HepG2 (cell line): Measurements from ENCODE around the gene AP4S1. TPM values are rescaled to one million over a fixed set of nuclear protein-coding genes. Genes with fewer than 3 reads are reported as not detected.

Experiments
- ARID3A ChIP-seq: IDR thresholded peaks from 2 replicates; pipeline ENCODE4 v1.6.1; 2012; ENCODE audit warnings: low read depth, low read length, improper control_type of control experiment
- CEBPG ChIP-seq: IDR thresholded peaks from 2 replicates; pipeline ENCODE4 v1.6.1; 2016
- FOXC1 ChIP-seq: sonication (generic); formaldehyde crosslinking; IDR thresholded peaks from 2 replicates; pipeline ENCODE4 v1.8.0; 2022; ENCODE audit warnings: mild to moderate bottlenecking, missing genetic modification reagents, borderline replicate concordance
- FOXO1 ChIP-seq: sonication (generic); formaldehyde crosslinking; IDR thresholded peaks from 2 replicates; pipeline ENCODE4 v1.4.0; 2020; ENCODE audit warnings: missing genetic modification reagents
- GATAD2A ChIP-seq: IDR thresholded peaks from 2 replicates; pipeline ENCODE4 v1.6.1; 2016
- HDAC2 ChIP-seq: sonication (generic); formaldehyde crosslinking; IDR thresholded peaks from 2 replicates; pipeline ENCODE4 v1.4.0; 2020; ENCODE audit warnings: missing genetic modification reagents
- JUNB ChIP-seq: sonication (generic); formaldehyde crosslinking; IDR thresholded peaks from 2 replicates; pipeline ENCODE4 v1.8.0; 2022; ENCODE audit warnings: missing genetic modification reagents, mild to moderate bottlenecking, borderline replicate concordance
- MIXL1 ChIP-seq: IDR thresholded peaks from 2 replicates; pipeline ENCODE4 v1.6.1; 2016
- PPARG ChIP-seq: conservative IDR thresholded peaks from 2 replicates; pipeline ENCODE4 v1.6.1; 2016; ENCODE audit warnings: missing biosample characterization, missing genetic modification reagents
- RBM22 ChIP-seq: fragments of 200-400 bp; formaldehyde crosslinking; optimal IDR thresholded peaks from 2 replicates; pipeline ENCODE3; 2017; ENCODE audit warnings: mild to moderate bottlenecking, low read length, moderate library complexity
- RXRB ChIP-seq: IDR thresholded peaks from 2 replicates; pipeline ENCODE4 v1.6.1; 2016; ENCODE audit warnings: borderline replicate concordance, missing genetic modification reagents, missing compliant biosample characterization
- SOX6 ChIP-seq, 2 experiments: fragments of 450-650 bp in 1 of 2; sonication (generic) in 1 of 2; formaldehyde crosslinking in 1 of 2; IDR thresholded peaks; 2 replicates each; pipeline versions ENCODE4 v1.4.0 to v1.6.1; 2017 to 2020; ENCODE audit warnings: antibody characterized with exemption in 1 of 2, mild to moderate bottlenecking in 1 of 2, missing genetic modification reagents in 1 of 2
- STAT6 ChIP-seq: sonication (generic); formaldehyde crosslinking; IDR thresholded peaks from 2 replicates; pipeline ENCODE4 v1.4.0; 2020; ENCODE audit warnings: missing genetic modification reagents, mild to moderate bottlenecking, borderline replicate concordance
- TARDBP ChIP-seq: sonication (generic); formaldehyde crosslinking; IDR thresholded peaks from 2 replicates; pipeline ENCODE4 v1.8.0; 2022; ENCODE audit warnings: mild to moderate bottlenecking, missing genetic modification reagents
- TEAD3 ChIP-seq: optimal IDR thresholded peaks from 2 replicates; pipeline ENCODE3; 2016; ENCODE audit warnings: borderline replicate concordance
- ZBTB43 ChIP-seq: sonication (generic); formaldehyde crosslinking; conservative IDR thresholded peaks from 2 replicates; pipeline ENCODE4 v1.4.0; 2020; ENCODE audit warnings: missing genetic modification reagents
- ZFP1 ChIP-seq: IDR thresholded peaks from 2 replicates; pipeline ENCODE4 v1.6.1; 2016
- ZFP36L1 ChIP-seq: sonication (generic); formaldehyde crosslinking; IDR thresholded peaks from 2 replicates; pipeline ENCODE4 v1.8.0; 2022; ENCODE audit warnings: mild to moderate bottlenecking, missing genetic modification reagents, moderate library complexity
- ZNF121 ChIP-seq: sonication (generic); formaldehyde crosslinking; IDR thresholded peaks from 2 replicates; pipeline ENCODE4 v1.5.0; 2020; ENCODE audit warnings: mild to moderate bottlenecking, missing genetic modification reagents
- ZNF350 ChIP-seq: sonication (generic); formaldehyde crosslinking; IDR thresholded peaks from 2 replicates; pipeline ENCODE4 v1.4.0; 2020; ENCODE audit warnings: mild to moderate bottlenecking, low read depth, missing genetic modification reagents, borderline replicate concordance
- ZNF446 ChIP-seq: sonication (generic); formaldehyde crosslinking; IDR thresholded peaks from 2 replicates; pipeline ENCODE4 v1.5.0; 2020; ENCODE audit warnings: mild to moderate bottlenecking, missing genetic modification reagents
- ZNF800 ChIP-seq: sonication (generic); formaldehyde crosslinking; IDR thresholded peaks from 2 replicates; pipeline ENCODE4 v1.4.0; 2020; ENCODE audit warnings: missing genetic modification reagents
- polyA plus RNA-seq, 8 experiments: library from polyadenylated mRNA; depleted of rRNA in 3 of 8; stranded (reverse) in 7 of 8; unstranded in 1 of 8; fragments of >200 nt; fragmentation: Illumina TruSeq in 4 of 8; extraction: Trizol in 4 of 8; gene quantifications; 2 replicates each; pipeline versions ENCODE4 v1.2.1 to v1.2.3, GENCODE V29; 2011 to 2016; ENCODE audit warnings: low read depth in 4 of 8, missing spikeins in 1 of 8, mixed read lengths in 1 of 8; ENCODE audit not compliant: insufficient read depth in 1 of 8
- total RNA-seq, 5 experiments: library from RNA; depleted of rRNA; stranded (reverse); fragments of >200 nt; fragmentation: Illumina TruSeq; extraction: Trizol; gene quantifications; 2 replicates each; pipeline ENCODE4 v1.2.3, GENCODE V29; 2016; ENCODE audit warnings: low read depth in 1 of 5
- TF ChIP-seq, protein P1 (sequence below): IDR thresholded peaks from 2 replicates; pipeline ENCODE4 v1.6.1; 2016; ENCODE audit warnings: low read depth

The AP4S1 gene
- total and polyA plus RNA-seq, 2 of the 13 experiments (the other 11 are each of a cell fraction or from before 2014, with no cell fraction given), result 3.9 to 21.1 TPM

DNA sequence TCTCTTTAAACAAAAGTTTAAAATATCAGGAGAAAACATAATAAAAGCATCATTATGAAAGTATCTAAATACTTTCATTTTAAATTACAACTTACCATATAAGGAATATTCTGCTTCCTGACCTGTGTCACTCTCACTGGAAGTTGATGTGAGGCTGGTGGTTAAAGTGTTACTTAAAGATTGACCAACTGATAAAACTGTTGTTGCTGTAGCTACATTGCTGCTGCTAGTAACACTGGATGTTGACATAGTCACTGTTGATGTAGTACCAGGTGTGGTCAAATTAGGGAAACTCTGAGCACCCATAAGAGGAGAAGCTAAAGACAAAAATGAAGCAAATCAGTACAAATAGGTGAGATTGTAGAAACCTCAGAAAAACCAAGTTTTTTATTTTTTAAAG lies 102.2 kb downstream of the AP4S1 start (continued):
- TF ChIP-seq ZNF121 (CRISPR knock-in tag), result no peak
- no peak for TF ChIP-seq ZNF446 (CRISPR knock-in tag)
- peak; percentile 68 for TF ChIP-seq MIXL1 (CRISPR knock-in tag)
- no peak for TF ChIP-seq ZNF350
- TF ChIP-seq GATAD2A (CRISPR knock-in tag), result peak; percentile 38; the same call in 1 of the 2 replicates
- peak; percentile 68 for TF ChIP-seq TEAD3 (CRISPR knock-in tag)
- no peak for TF ChIP-seq JUNB (CRISPR knock-in tag)
- peak; percentile 59; the same call in 1 of the 2 replicates for TF ChIP-seq HDAC2
- TF ChIP-seq ARID3A, result peak; percentile 84
- TF ChIP-seq ZNF800, result peak; percentile 60; the same call in 1 of the 2 replicates
- peak; percentile 66; the same call in 1 of the 2 replicates for TF ChIP-seq ZFP1 (CRISPR knock-in tag)
- peak; percentile 60; the same call in 1 of the 2 replicates for TF ChIP-seq RXRB (CRISPR knock-in tag)
- no peak for TF ChIP-seq FOXC1 (CRISPR knock-in tag)
- peak; percentile 73; the same call in 1 of the 2 replicates for TF ChIP-seq FOXO1 (CRISPR knock-in tag)
- TF ChIP-seq TARDBP (CRISPR knock-in tag), result peak; percentile 29; the same call in 1 of the 2 replicates
- peak; percentile 76 for TF ChIP-seq CEBPG
- TF ChIP-seq ZFP36L1 (CRISPR knock-in tag), result peak; percentile 86; the same call in 1 of the 2 replicates
- peak; percentile 39; the same call in 1 of the 2 replicates for TF ChIP-seq ZBTB43 (CRISPR knock-in tag)
- TF ChIP-seq SOX6 (IDR thresholded peaks at IDR 0.05), result no peak
- TF ChIP-seq SOX6 (CRISPR knock-in tag; IDR thresholded peaks at IDR 0.05), result peak; percentile 12; the same call in 1 of the 2 replicates
- peak; percentile 90 for TF ChIP-seq RBM22
- no peak for TF ChIP-seq STAT6 (CRISPR knock-in tag)
- TF ChIP-seq, protein P1, sequence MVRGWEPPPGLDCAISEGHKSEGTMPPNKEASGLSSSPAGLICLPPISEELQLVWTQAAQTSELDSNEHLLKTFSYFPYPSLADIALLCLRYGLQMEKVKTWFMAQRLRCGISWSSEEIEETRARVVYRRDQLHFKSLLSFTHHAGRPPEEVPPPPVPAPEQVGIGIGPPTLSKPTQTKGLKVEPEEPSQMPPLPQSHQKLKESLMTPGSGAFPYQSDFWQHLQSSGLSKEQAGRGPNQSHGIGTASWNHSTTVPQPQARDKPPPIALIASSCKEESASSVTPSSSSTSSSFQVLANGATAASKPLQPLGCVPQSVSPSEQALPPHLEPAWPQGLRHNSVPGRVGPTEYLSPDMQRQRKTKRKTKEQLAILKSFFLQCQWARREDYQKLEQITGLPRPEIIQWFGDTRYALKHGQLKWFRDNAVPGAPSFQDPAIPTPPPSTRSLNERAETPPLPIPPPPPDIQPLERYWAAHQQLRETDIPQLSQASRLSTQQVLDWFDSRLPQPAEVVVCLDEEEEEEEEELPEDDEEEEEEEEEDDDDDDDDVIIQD, result peak; percentile 96
- TF ChIP-seq PPARG (CRISPR knock-in tag), result peak; percentile 57
